NB4 (cell line): ENCODE measurements around the gene STRIP1.

Experiments used
- CTCF ChIP-seq: IDR thresholded peaks from one replicate; pipeline ENCODE4 v1.5.1; 2012; ENCODE audit warnings: low read depth, low read length
- MAX ChIP-seq: IDR thresholded peaks from 2 replicates; pipeline ENCODE4 v1.6.1; 2011; ENCODE audit warnings: low read depth, low read length
- POLR2A ChIP-seq: IDR thresholded peaks from 2 replicates; pipeline ENCODE4 v1.6.1; 2011; ENCODE audit warnings: mild to moderate bottlenecking; ENCODE audit not compliant: insufficient read length; ENCODE audit errors: extremely low read depth

DNA sequence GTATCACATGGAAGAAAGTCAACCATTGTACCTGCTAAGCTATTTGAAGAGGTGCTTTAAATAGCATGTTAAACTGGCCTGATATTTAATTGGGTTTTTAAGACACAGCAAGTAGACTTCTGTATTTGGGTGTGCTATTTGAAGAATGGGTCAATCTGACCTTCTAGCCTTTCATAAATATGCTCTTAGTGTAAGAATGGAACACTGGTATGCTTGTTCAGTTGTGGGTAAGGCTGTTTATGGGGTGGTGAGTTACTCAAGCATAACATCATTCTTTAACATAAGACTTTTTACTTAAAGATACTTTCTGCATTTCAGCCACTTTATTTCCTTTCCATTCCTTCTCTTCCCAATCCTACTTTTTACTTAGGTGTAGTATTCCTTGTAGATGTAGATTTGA, 28.5 kb upstream of the STRIP1 start:
- TF ChIP-seq POLR2A (no peak), CTCF (no peak), MAX (no peak)
